Activated T-cell treated with anti-CD3 and anti-CD28 coated beads for 24 hours (primary cell): Measurements from ENCODE around the gene ATP8A1.

Experiments used
- DNase-seq: peaks from one replicate; pipeline ENCODE4 v3.0.0-alpha.2; 2020; ENCODE audit warnings: low read depth

ATP8A1 gene

GRCh38 chr4:42625329-42625728 lies 31.6 kb downstream of the ATP8A1 start:
- no peak for DNase-seq

- DNase-seq = no peak
These were observed 32.4 kb downstream of the ATP8A1 start for GRCh38 chr4:42624551-42624950.

- no peak for DNase-seq
These were observed 38.9 kb downstream of the ATP8A1 start for GRCh38 chr4:42618023-42618422.

GRCh38 chr4:42617030-42617429 lies 39.9 kb downstream of the ATP8A1 start:
- DNase-seq = no peak

- DNase-seq = no peak
These were observed 40.3 kb downstream of the ATP8A1 start for GRCh38 chr4:42616572-42616971.

- no peak for DNase-seq
These were observed 41.7 kb downstream of the ATP8A1 start for GRCh38 chr4:42615131-42615763.

- DNase-seq = no peak
These were observed 44.0 kb downstream of the ATP8A1 start for GRCh38 chr4:42612898-42613297.

- no peak for DNase-seq
These were observed 46.0 kb downstream of the ATP8A1 start for GRCh38 chr4:42610941-42611340.

GRCh38 chr4:42609051-42609450 lies 47.9 kb downstream of the ATP8A1 start:
- DNase-seq = no peak

- DNase-seq = no peak
These were observed 48.4 kb downstream of the ATP8A1 start for GRCh38 chr4:42608551-42608950.

GRCh38 chr4:42607011-42607726 lies 49.7 kb downstream of the ATP8A1 start:
- no peak for DNase-seq

- no peak for DNase-seq
These were observed 51.6 kb downstream of the ATP8A1 start for GRCh38 chr4:42605264-42605663.

GRCh38 chr4:42603862-42604261 lies 53.0 kb downstream of the ATP8A1 start:
- no peak for DNase-seq

GRCh38 chr4:42600578-42600977 lies 56.3 kb downstream of the ATP8A1 start:
- no peak for DNase-seq

GRCh38 chr4:42596918-42597317 lies 60.0 kb downstream of the ATP8A1 start:
- no peak for DNase-seq

GRCh38 chr4:42594888-42595287 lies 62.0 kb downstream of the ATP8A1 start:
- no peak for DNase-seq

GRCh38 chr4:42588909-42589308 lies 68.0 kb downstream of the ATP8A1 start:
- DNase-seq = no peak

GRCh38 chr4:42586775-42587174 lies 70.1 kb downstream of the ATP8A1 start:
- no peak for DNase-seq

GRCh38 chr4:42579903-42580302 lies 77.0 kb downstream of the ATP8A1 start:
- no peak for DNase-seq

GRCh38 chr4:42578187-42578586 lies 78.7 kb downstream of the ATP8A1 start:
- no peak for DNase-seq

GRCh38 chr4:42574870-42575430 lies 82.0 kb downstream of the ATP8A1 start:
- no peak for DNase-seq

GRCh38 chr4:42573249-42573648 lies 83.7 kb downstream of the ATP8A1 start:
- no peak for DNase-seq

GRCh38 chr4:42570221-42570620 lies 86.7 kb downstream of the ATP8A1 start:
- no peak for DNase-seq
